Prostate gland (tissue), 2 donors: Measurements from ENCODE around the gene CPNE4. TPM values are rescaled to one million over a fixed set of nuclear protein-coding genes. Genes with fewer than 3 reads are reported as not detected.

Experiments used
- DNase-seq: peaks from one replicate; pipeline ENCODE4 v3.0.0-alpha.2; 2019; ENCODE audit warnings: low spot score
- H3K27ac ChIP-seq, 2 donors: fragments of 200-600 bp; sonication (generic); 2 replicates each; pipeline ENCODE4 v1.5.1; 2017 to 2019
- H3K27me3 ChIP-seq: fragments of 200-600 bp; sonication (generic); replicated peaks from 2 replicates; pipeline ENCODE4 v1.5.1; 2019; ENCODE audit not compliant: insufficient read depth
- H3K36me3 ChIP-seq, 2 donors: fragments of 200-600 bp; sonication (generic); 1 replicate in 1 of 2; 2 replicates in 1 of 2; pipeline versions ENCODE4 v1.5.1 to v1.8.1; 2017 to 2019
- H3K4me1 ChIP-seq: fragments of 200-600 bp; sonication (generic); replicated peaks from 2 replicates; pipeline ENCODE4 v1.5.1; 2019
- H3K4me3 ChIP-seq, 2 donors: fragments of 200-600 bp; sonication (generic); 2 replicates each; pipeline ENCODE4 v1.5.1; 2017 to 2019
- H3K9me3 ChIP-seq: fragments of 200-600 bp; sonication (generic); 2 replicates; pipeline ENCODE4 v1.5.1; 2017
- CTCF ChIP-seq, 4 experiments: fragments of 200-600 bp in 2 of 4; fragments of 450-650 bp in 2 of 4; sonication (generic) in 2 of 4; IDR thresholded peaks; 1 replicate in 3 of 4; 2 replicates in 1 of 4; pipeline ENCODE4 v1.5.1; 2016 to 2019; ENCODE audit warnings: antibody characterized with exemption in 4 of 4, mild to moderate bottlenecking in 2 of 4, moderate library complexity in 2 of 4
- POLR2A ChIP-seq: fragments of 450-650 bp; IDR thresholded peaks from one replicate; pipeline ENCODE4 v1.6.1; 2016; ENCODE audit warnings: antibody characterized with exemption, mild to moderate bottlenecking
- POLR2AphosphoS5 ChIP-seq: sonication (generic); formaldehyde crosslinking; IDR thresholded peaks from one replicate; pipeline ENCODE4 v1.6.1; 2017; ENCODE audit warnings: antibody characterized with exemption
- WGBS: methylation state at CpG from one replicate; pipeline ENCODE4 v1.1.5; 2018; 5-methylcytosine and 5-hydroxymethylcytosine counted together
- intact Hi-C: fragments of 100-400 bp; cut with DNase I; formaldehyde crosslinking; loops from one replicate; pipeline ENCODE4 v1.14.2; 2022
- total RNA-seq, 2 donors: library from RNA; depleted of rRNA; stranded (reverse); fragments of >200 nt; gene quantifications; one replicate each; pipeline ENCODE4 v1.1.0, GENCODE V29; 2016

Gene CPNE4
- total RNA-seq, 2 donors from 2014 or later: 39.9 to 68.2 TPM

DNA sequence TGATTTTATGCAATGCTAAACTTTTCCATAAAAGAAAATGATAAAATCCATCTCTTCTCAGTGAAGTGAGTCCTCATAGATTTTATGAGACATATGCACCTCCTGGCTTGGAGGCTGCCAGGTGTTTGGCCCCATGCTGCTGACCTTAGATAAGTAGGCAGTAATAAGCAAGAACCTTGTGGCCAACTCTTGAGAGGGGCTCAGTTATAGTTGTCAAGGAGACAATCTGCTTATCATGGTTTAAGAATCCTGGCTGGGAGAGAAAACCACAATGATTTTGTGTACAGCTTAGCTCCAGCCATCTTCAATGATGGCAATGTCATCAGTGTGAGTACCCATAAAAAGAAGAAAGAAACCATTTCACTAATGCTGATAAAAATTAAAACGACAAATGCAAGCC lies 252.1 kb downstream of the CPNE4 start:
- Histone ChIP-seq H3K4me1 (no peaks in the 10 kb centered on the region), H3K4me3 (no peak overlapping the region), H3K36me3 (no peaks in the 10 kb centered on the region), H3K27me3 (no peaks in the 10 kb centered on the region), H3K9me3 (no peaks in the 10 kb centered on the region), H3K27ac (no peak overlapping the region)
- intact Hi-C loops: no loop called here
- 47% methylated on average over 1 of the region's 1 CpG for WGBS
- no peak for TF ChIP-seq CTCF (IDR thresholded peaks at IDR 0.05)
- TF ChIP-seq POLR2AphosphoS5: no peak
- no peak for TF ChIP-seq POLR2A
- DNase-seq: no peak

GRCh38 chr3:131778526-131778925 lies 256.3 kb downstream of the CPNE4 start:
- DNase-seq: no peak
- Histone ChIP-seq H3K27ac (no peak overlapping the region), H3K4me3 (no peak overlapping the region), H3K9me3 (no peaks in the 10 kb centered on the region), H3K4me1 (no peaks in the 10 kb centered on the region), H3K36me3 (no peaks in the 10 kb centered on the region), H3K27me3 (no peaks in the 10 kb centered on the region)
- WGBS: 71% methylated on average over 2 of the region's 2 CpGs
- no peak for TF ChIP-seq POLR2A
- intact Hi-C loops: no loop called here

- no peak overlapping the region for H3K27ac ChIP-seq
- intact Hi-C loops: no loop called here
- no peaks in the 10 kb centered on the region for H3K27me3 ChIP-seq
- DNase-seq: no peak
- H3K4me3 ChIP-seq: no peak overlapping the region
- no peaks in the 10 kb centered on the region for H3K9me3 ChIP-seq
- TF ChIP-seq CTCF (IDR thresholded peaks at IDR 0.05): no peak
- no peak for TF ChIP-seq POLR2A
- no peak for TF ChIP-seq POLR2AphosphoS5
- no peaks in the 10 kb centered on the region for H3K4me1 ChIP-seq
- H3K36me3 ChIP-seq: no peaks in the 10 kb centered on the region
These were observed 259.2 kb downstream of the CPNE4 start for GRCh38 chr3:131775650-131776049.

GRCh38 chr3:131772269-131773026 lies 262.4 kb downstream of the CPNE4 start:
- no peak for TF ChIP-seq CTCF (IDR thresholded peaks at IDR 0.05)
- TF ChIP-seq POLR2AphosphoS5: no peak
- TF ChIP-seq POLR2A: no peak

DNA sequence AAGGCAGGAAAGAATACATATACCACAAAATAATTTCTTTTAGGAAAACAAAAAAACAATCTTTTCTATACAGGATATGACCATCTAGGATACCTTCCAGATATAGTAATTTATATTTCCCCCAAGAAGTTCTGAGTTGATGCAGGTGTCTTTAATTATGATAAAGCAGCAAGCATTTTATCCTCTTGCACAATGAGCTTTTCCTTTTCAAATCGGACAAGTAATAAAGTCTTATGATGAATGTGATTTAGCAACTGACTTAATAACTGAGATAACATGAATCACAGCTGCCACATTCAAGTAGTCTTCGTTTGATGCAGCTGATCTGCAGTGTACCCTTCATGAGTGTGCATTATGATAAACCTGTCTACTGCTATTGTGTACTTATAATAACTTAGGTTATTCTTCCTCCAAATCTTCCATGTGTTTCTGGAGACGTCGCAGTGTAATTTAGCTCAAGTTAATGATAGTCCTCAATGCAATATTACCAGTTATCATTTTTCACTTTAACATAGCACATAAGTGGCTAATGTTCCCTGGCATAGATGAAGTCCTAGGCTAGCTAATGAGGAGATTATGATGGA lies 271.7 kb downstream of the CPNE4 start:
- no peaks in the 10 kb centered on the region for H3K27me3 ChIP-seq
- no peak for TF ChIP-seq POLR2A
- no peak for TF ChIP-seq CTCF (IDR thresholded peaks at IDR 0.05)
- TF ChIP-seq POLR2AphosphoS5: no peak
- H3K4me3 ChIP-seq: no peak overlapping the region
- intact Hi-C loops: no loop called here
- H3K27ac ChIP-seq: no peak overlapping the region
- H3K9me3 ChIP-seq: no peaks in the 10 kb centered on the region
- DNase-seq: no peak
- H3K36me3 ChIP-seq: no peaks in the 10 kb centered on the region
- WGBS: 52% methylated on average over 4 of the region's 4 CpGs
- H3K4me1 ChIP-seq: no peaks in the 10 kb centered on the region

More at GRCh38 chr3:131772269-131773026, 262.4 kb downstream of the CPNE4 start:
- no peak for DNase-seq
- H3K4me1 ChIP-seq: no peaks in the 10 kb centered on the region
- no peak overlapping the region for H3K4me3 ChIP-seq
- no peaks in the 10 kb centered on the region for H3K9me3 ChIP-seq
- H3K36me3 ChIP-seq: no peaks in the 10 kb centered on the region
- 60% methylated on average over 4 of the region's 4 CpGs for WGBS
- no peak overlapping the region for H3K27ac ChIP-seq
- intact Hi-C loops: no loop called here
- H3K27me3 ChIP-seq: no peaks in the 10 kb centered on the region
